Endothelial cell (in vitro differentiated cells): ENCODE results near the gene NKX2-4. TPM values are rescaled to one million over a fixed set of nuclear protein-coding genes. Genes with fewer than 3 reads are reported as not detected.
"Not testable (repeated sequence)": the region's sequence is repeated elsewhere in the genome, so short reads cannot be mapped to it uniquely, and the experiment has no call there.

ENCODE experiments used
- DNase-seq: peaks from one replicate; pipeline ENCODE4 v3.0.0; 2021; ENCODE audit warnings: low spot score
- H3K27ac Mint-ChIP-seq: one replicate; pipeline ENCODE4 v1.8.0; 2021; ENCODE audit warnings: mixed read lengths, inconsistent platforms; ENCODE audit not compliant: unreplicated experiment
- H3K27me3 Mint-ChIP-seq: one replicate; pipeline ENCODE4 v1.8.0; 2021; ENCODE audit warnings: mild to moderate bottlenecking, moderate library complexity, mixed read lengths, inconsistent platforms; ENCODE audit not compliant: unreplicated experiment
- H3K36me3 Mint-ChIP-seq: one replicate; pipeline ENCODE4 v1.8.0; 2021; ENCODE audit warnings: mild to moderate bottlenecking, low read depth, mixed read lengths, inconsistent platforms; ENCODE audit not compliant: unreplicated experiment
- H3K4me1 Mint-ChIP-seq: one replicate; pipeline ENCODE4 v1.8.0; 2021; ENCODE audit warnings: mild to moderate bottlenecking, mixed read lengths, inconsistent platforms; ENCODE audit not compliant: unreplicated experiment
- H3K4me3 Mint-ChIP-seq: one replicate; pipeline ENCODE4 v1.8.0; 2021; ENCODE audit warnings: mild to moderate bottlenecking, mixed read lengths, inconsistent platforms; ENCODE audit not compliant: unreplicated experiment
- H3K9me3 Mint-ChIP-seq: one replicate; pipeline ENCODE4 v1.8.0; 2021; ENCODE audit warnings: mixed read lengths, inconsistent platforms; ENCODE audit not compliant: unreplicated experiment
- total RNA-seq: library from RNA; stranded (reverse); fragmentation: NEBNext Ultra II Directional; extraction: Animal tissue kit (Norgen Biotek cat#: 25700); gene quantifications from one replicate; pipeline ENCODE4 v1.2.1, GENCODE V29; 2021; ENCODE audit not compliant: unreplicated experiment
- TF ChIP-seq, protein P1 (sequence below): fragments of 200-600 bp; sonication (generic); IDR thresholded peaks from one replicate; pipeline ENCODE4 v1.5.0; 2021; ENCODE audit warnings: antibody characterized with exemption; ENCODE audit not compliant: unreplicated experiment

Gene NKX2-4
- total RNA-seq, 1 donor from 2014 or later, result not detected

DNA sequence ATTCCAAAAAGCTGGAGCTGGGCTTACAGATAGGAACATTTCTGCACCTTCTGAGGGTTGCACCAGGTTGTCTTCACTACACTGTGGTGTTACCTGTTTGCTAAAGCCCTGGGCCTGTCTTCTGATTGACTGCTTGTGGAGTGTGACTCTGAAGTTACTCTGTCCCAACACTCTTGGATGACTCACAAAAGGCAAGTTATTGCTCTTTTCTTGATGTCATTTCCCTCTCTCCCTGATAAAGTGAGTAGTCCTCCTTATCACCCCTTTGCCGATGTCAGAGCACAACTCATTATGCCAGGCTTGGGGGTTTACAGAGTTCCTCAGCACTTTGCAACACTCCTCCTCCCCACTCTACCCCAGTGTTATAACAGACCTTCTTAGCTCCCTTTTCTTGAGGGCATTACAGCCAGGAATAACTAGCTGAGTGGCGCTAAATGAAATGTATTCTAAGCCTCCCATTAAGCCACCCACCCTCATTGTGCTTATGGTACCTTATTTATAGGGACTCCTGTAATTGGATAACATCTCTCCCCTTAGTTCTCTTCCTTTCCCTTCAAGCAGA lies 36.1 kb upstream of the NKX2-4 start:
- H3K9me3 Mint-ChIP-seq, result no peaks in the 10 kb centered on the region
- peaks cover 4% of the 10 kb centered on the region for H3K27me3 Mint-ChIP-seq
- H3K27ac Mint-ChIP-seq, result no peak overlapping the region
- H3K36me3 Mint-ChIP-seq, result no peaks in the 10 kb centered on the region
- H3K4me1 Mint-ChIP-seq, result no peaks in the 10 kb centered on the region
- TF ChIP-seq, protein P1, sequence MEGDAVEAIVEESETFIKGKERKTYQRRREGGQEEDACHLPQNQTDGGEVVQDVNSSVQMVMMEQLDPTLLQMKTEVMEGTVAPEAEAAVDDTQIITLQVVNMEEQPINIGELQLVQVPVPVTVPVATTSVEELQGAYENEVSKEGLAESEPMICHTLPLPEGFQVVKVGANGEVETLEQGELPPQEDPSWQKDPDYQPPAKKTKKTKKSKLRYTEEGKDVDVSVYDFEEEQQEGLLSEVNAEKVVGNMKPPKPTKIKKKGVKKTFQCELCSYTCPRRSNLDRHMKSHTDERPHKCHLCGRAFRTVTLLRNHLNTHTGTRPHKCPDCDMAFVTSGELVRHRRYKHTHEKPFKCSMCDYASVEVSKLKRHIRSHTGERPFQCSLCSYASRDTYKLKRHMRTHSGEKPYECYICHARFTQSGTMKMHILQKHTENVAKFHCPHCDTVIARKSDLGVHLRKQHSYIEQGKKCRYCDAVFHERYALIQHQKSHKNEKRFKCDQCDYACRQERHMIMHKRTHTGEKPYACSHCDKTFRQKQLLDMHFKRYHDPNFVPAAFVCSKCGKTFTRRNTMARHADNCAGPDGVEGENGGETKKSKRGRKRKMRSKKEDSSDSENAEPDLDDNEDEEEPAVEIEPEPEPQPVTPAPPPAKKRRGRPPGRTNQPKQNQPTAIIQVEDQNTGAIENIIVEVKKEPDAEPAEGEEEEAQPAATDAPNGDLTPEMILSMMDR, result no peak
- DNase-seq, result no peak
- H3K4me3 Mint-ChIP-seq, result no peak overlapping the region

DNA sequence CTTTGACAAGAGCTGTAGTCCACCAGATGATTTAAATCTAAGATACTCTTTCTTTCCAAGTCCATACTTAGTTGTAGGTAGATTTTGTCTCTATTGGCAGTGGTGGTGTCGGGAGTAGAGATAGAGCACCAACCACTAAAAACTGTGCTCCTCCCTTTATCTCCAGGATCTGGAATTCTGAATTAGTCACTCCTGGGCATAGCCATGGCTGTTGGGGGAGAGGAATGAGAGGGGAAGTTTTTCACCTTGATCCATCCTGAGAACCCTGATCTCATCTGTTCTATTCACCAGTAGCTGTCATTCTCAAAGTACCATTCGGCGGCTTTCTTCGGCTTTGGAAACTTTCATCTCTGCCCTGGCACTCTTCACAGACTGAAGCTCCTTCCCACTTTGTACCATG lies 35.6 kb upstream of the NKX2-4 start:
- H3K27me3 Mint-ChIP-seq, result peaks cover 4% of the 10 kb centered on the region
- no peak for DNase-seq
- no peaks in the 10 kb centered on the region for H3K4me1 Mint-ChIP-seq
- H3K4me3 Mint-ChIP-seq, result no peak overlapping the region
- H3K9me3 Mint-ChIP-seq, result no peaks in the 10 kb centered on the region
- TF ChIP-seq, protein P1, result no peak
- H3K27ac Mint-ChIP-seq, result no peak overlapping the region
- H3K36me3 Mint-ChIP-seq, result no peaks in the 10 kb centered on the region

DNA sequence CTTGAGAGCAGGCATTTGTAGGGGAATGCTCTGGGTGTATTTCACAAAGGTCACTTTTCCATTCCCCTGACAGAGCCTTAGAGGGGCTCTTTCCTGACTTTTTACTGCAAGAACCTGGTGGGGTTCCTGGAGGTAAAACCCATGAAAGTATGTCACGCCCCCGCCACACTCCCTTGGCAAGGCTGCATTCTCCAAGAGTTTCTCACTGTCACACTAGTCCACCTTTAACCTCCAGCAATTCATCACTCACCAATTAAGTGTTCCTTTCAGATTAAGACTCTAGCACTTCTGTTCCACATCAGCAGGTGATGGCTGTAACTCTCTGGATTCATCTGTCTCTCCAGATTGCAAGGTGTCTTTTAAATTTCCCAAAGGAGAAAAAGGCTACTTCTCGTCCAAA lies 32.7 kb upstream of the NKX2-4 start:
- no peak for DNase-seq
- no peaks in the 10 kb centered on the region for H3K36me3 Mint-ChIP-seq
- H3K27ac Mint-ChIP-seq, result no peak overlapping the region
- TF ChIP-seq, protein P1, result no peak
- H3K27me3 Mint-ChIP-seq, result peaks cover 2% of the 10 kb centered on the region
- peaks cover 1% of the 10 kb centered on the region for H3K9me3 Mint-ChIP-seq
- no peak overlapping the region for H3K4me3 Mint-ChIP-seq
- no peaks in the 10 kb centered on the region for H3K4me1 Mint-ChIP-seq

DNA sequence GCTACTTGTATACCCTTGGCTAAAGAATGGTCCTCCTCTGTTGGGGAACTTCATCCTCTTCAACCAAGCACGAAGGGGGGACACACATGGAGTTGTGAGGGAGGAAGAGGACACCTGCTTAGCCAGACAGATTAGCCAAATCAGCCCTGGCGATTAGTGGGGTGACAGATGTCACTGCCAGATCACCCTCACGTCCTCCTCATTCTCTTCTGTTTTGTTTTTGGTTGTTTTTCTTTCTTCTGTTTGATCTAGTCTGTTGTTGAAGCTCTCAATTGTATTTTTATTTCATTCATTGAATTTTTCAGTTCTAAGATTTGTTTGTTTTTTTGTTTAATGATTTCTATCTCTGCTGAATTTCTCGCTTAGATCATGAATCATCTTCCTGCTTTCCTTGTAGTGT lies 27.5 kb upstream of the NKX2-4 start:
- Mint-ChIP-seq H3K9me3 (peaks cover 6% of the 10 kb centered on the region), H3K4me3 (no peak overlapping the region)

DNA sequence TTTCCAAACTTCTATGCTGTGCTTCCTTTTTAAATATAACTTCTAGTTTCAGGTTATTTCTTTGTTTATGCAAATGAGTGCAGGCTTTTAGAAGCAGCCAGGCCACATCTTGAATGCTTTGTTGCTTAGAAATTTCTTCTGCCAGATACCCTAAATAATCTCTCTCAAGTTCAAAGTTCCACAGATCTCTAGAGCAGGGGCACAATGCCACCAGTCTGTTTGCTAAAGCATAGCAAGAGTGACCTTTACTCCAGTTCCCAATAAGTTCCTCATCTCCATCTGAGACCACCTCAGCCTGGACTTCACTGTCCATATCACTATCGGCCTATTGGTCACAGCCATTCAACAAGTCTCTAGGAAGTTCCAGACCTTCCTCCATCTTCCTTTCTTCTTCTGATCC lies 26.4 kb upstream of the NKX2-4 start:
- H3K27me3 Mint-ChIP-seq, H3K9me3 Mint-ChIP-seq, H3K4me1 Mint-ChIP-seq, H3K4me3 Mint-ChIP-seq, H3K36me3 Mint-ChIP-seq, DNase-seq, H3K27ac Mint-ChIP-seq: not testable (repeated sequence)

More for the DNA sequence above, 27.5 kb upstream of the NKX2-4 start:
- no peaks in the 10 kb centered on the region for H3K36me3 Mint-ChIP-seq
- TF ChIP-seq, protein P1, result no peak
- no peak overlapping the region for H3K27ac Mint-ChIP-seq
- no peaks in the 10 kb centered on the region for H3K27me3 Mint-ChIP-seq
- no peaks in the 10 kb centered on the region for H3K4me1 Mint-ChIP-seq
- DNase-seq, result no peak
